Posterior cingulate gyrus (tissue), 11 donors: Measurements from ENCODE around the gene CENPL.
"Not testable (repeated sequence)": the region's sequence is repeated elsewhere in the genome, so short reads cannot be mapped to it uniquely, and the experiment has no call there.

ENCODE experiments used
- DNase-seq, 10 donors: peaks; one replicate each; pipeline versions ENCODE4 v3.0.0 to v3.0.0-alpha.2; 2020 to 2021; ENCODE audit warnings: mixed read lengths in 3 of 10
- intact Hi-C: fragments of 100-400 bp; cut with DNase I; formaldehyde crosslinking; loops from one replicate; pipeline ENCODE4 v1.15.1; 2023

Gene CENPL

DNA sequence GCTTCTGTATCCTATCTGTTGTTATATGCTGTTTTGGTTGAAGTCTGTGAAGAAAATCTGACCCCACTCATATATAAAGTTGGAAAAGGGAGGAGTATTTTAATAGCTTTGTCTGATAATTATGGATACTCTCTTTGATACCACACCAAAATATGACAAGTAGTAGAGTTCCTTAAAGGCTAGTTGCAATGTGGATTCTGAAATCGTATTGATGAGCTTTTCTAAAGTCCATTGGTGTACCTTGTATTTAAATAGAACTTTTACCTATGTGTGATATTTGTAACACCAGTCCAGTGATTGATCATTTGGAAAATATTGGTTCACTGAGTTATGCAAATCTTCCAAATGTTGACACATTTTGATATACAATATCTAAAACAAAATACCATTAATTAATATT lies 35.4 kb upstream of the CENPL start:
- intact Hi-C loops: no loop called here
- no peak for DNase-seq

DNA sequence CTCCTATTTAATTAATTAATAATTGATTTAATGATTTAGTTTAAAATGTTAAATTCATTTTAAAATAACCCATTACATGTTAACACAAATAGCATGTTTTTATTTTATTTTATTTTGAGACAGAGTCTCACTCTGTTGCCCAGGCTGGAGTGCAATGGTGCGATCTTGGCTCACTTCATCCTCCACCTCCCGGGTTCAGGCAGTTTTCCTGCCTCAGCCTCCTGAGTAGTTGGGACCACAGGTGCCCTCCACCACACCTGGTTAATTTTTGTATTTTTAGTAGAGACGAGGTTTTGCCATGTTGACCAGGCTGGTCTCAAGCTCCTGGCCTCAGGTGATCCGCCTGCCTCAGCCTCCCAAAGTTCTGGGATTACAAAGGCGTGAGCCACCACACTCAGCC lies 34.9 kb upstream of the CENPL start:
- DNase-seq: peak in 1 of 10 donors; percentile 48
- intact Hi-C loops: not testable (repeated sequence)

DNA sequence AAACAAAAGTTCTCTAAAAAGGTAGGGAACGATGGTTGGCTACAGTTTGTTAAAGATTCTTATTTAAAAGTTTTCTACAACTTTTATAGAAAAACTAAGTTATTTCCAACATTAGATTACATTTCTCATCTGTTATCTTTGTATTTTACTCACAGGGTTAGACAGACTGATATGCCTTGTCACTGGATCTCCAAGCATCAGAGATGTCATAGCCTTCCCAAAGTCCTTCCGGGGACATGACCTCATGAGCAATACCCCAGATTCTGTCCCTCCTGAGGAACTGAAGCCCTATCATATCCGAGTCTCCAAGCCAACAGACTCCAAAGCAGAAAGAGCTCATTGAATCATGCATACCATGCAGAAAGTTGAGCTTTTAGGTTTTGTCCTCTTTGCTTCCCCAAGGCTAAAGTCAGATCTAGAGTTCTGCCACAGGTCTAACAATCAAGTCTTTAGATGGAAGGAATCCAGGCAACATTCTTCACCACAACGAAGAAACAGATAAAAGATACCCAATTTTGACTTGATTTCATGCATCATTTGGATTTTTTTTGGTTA lies 32.8 kb upstream of the CENPL start:
- DNase-seq: no peak
- intact Hi-C loops: no loop called here

DNA sequence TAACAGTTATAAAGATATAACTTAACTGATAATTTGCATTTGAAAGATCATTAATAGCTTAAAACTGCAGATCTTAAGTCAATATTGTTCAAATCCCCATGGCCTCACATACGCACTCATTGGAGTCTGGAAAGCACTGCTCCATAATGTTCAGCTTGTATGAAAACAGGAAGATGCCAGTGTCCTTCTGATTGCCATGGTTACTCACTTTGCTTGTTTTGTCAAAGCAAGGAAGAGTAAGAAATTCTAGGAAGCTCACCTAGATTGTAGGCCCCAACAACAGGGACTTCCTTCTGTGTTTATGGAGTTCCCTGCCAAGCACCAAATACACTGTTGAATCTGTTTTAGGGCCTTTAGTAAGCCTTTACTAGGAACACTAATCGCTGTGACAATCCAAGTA lies 32.2 kb upstream of the CENPL start:
- intact Hi-C loops: no loop called here

DNA sequence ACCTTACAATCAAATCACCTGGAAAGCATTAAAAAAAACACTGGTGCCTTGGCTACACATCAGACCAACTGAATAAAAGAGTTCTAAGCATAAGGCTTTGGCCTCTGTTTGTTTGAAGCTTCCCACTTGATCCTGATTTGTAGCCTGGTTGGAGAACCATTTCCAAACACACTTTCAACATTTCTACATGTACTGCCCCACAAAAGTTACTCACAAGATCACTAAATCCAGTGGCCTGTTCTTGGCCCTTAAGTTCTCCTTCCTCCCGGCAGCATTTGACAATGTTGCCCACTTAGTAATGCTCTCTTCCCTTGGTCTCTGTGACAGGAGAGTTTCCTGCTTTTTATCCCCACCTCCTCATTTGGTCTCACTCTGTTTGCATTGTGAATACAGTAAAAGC lies 31.3 kb upstream of the CENPL start:
- DNase-seq: no peak
- intact Hi-C loops: no loop called here

More for the DNA sequence above, 32.2 kb upstream of the CENPL start:
- DNase-seq: no peak

DNA sequence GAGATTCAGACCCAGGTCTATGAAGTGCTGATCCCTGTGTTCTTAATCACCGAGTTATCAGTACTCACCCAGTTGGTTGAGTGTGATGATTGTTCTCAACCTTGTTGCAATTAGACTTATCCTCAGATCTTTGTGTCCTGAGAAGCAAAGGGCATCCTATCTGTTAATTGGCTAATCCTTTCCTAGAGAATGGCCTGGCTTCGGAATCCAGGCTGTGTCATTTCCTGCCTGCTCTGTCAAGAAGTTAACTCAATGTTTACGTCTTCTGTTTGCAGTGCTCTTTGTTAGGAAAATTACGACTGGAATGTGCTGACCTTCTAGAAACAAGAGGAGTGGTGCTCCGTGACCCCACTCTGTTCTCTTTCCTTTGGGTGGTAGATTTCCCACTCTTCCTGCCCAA lies 28.4 kb upstream of the CENPL start:
- intact Hi-C loops: no loop called here
- no peak for DNase-seq

DNA sequence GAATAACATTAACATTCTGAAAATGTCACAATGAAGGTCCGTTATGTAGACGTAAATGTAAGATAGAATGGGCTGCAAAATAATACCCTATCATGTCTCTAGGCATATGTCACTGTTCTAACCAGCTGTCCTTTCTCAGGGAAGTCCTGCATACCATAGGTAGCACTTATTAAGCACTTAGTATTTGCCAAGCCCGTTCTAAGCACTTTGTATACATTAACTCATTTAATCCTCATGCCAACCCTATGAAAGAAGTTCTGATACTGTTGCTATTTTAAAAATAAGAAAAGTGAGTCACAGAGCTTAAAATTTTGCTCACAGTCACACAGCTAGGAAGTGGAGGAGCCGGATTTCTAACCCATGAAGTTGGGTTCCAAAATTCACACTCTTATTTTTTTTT lies 27.4 kb upstream of the CENPL start:
- DNase-seq: no peak
- intact Hi-C loops: no loop called here

DNA sequence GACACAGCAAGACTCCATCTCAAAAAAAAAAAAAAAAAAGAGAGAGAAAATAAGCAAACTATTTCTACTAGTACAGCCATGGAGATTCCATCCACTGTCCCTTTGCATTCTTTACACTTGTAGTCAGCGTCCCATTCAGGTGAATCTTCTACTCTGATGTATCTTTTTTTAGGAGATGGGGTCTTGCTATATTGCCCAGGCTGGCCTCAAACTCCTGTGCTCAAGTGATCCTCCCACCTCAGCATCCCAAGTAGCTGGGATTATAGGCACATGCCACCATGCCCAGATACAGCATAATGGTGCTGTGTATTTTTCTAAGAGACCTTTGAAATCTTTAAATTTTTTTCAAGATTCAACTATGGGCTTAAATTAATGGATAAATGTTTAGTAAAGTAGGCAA lies 8.1 kb upstream of the CENPL start:
- no peak for DNase-seq
- intact Hi-C loops: no loop called here

DNA sequence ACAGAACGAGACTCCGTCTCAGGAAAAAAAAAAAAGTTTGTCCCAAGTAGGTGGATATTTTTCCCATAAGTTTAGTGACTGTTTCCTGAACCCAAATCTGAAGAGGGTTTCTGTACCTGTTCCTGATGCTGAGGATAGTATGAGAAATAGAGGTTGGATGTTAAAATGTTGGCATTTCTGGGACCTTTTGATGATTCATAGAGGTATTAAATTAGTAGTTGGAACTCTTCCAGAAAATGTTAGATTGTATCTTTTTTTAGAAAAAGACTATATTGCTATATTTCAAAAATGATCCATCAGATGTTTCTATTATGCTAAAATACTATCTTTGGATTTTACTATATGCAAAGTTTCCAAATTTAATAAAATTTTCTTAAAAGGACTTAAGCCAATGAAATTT lies 2.9 kb upstream of the CENPL start:
- intact Hi-C loops: loop anchor here (10.0 kb wide), 1 partner anchor 1003 kb away; no protein-coding TSS in a partner anchor
- no peak for DNase-seq

DNA sequence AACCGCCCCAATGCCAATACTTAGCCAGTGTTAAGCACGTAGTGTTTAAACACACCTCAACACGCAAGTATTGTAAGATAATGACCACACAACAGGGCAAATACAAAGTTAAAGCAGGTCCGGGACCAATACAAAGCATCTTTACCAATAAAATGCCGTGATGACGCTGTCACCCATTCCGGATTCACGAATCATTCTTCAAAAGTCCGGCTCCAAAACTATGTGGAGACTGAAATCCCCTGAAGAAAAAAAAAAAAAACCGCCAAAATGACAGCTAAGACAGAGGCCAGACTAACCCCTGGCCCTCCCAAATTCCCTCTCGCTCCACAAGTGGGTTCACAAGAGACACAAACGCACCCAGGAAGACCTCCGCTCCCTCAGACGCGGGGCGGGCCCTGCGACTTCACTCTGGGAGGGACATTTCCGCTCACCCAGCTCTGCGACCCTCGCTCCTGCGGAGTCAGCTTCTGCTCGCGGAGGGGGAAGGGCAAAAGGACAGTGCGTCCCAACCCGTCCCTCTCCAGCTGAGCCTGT lies 835 bp downstream of the CENPL start:
- intact Hi-C loops: loop anchor here (1.0 to 10.0 kb wide), 6 partner anchors 43 to 999 kb away; partner anchors contain the start of genes GAS5, KLHL20 and PRDX6
- no peak for DNase-seq

DNA sequence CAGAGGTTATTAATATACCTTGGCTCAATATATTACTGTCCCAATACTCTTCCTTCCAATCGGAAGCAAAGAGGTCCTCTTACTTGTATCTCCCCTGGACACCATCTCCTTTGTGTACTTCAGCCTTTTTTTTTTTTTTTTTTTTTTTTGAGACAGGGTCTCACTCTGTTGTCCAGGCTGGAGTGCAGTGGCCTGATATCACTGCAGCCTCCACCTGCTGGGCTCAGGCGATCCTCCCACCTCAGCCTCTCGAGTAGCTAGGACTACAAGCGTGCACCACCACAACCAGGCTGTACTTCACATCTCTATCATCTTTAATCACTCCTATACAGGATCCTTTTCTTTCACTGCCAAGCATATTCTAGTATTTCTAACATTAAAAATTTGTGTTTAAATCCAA lies 3.0 kb downstream of the CENPL start:
- no peak for DNase-seq
- intact Hi-C loops: loop anchor here (5.0 to 10.0 kb wide), 2 partner anchors 109 to 997 kb away; partner anchors contain the start of gene KLHL20

DNA sequence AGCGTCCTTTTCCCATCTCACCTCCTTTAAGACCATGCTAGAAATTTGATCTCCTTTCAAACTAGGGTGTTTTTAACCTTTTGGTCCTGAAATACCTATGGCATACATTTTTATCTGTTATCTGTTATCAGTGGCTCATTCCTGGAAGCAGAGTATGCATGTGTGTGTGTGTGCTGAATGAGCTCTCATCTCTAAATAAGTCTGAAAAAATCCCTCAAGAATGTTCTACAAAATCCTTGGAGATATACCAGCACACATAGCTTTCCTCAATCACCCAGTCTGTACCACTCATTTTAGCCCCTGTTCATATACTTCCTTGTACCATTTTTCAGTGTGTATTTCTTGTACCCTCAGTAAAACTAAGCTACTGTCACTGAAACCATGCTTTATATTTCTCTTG lies 6.2 kb downstream of the CENPL start:
- no peak for DNase-seq
- intact Hi-C loops: no loop called here

DNA sequence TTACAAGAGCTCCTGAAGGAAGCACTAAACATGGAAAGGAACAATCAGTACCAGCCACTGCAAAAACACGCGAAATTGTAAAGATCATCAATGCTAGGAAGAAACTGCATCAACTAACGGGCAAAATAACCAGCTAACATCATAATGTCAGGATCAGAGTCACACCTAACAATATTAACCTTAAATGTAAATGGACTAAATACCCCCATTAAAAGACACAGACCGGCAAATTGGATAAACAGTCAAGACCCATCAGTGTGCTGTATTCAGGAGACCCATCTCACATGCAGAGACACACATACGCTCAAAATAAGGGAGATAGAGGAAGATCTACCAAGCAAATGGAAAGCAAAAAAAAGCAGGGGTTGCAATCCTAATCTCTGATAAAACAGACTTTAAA lies 11.0 kb downstream of the CENPL start:
- DNase-seq, intact Hi-C loops: not testable (repeated sequence)

DNA sequence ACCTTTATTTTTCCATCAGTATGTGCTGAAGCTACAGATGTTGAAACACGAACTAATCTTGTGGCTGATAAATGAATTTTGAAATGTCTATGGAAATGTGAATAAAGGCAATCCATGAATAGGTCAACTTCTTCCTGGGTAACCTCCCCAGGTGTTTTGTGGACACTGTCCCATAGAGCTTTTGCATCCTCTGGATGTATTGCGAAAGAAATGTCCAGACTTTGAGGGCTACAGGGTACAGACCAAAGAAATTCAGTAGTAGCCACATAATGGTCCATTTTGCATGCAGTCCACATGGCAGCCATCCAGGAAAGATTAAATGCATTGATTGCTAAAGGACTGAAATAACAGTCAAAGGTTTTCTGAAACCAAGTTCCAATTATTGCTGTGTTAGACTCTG lies 21.7 kb downstream of the CENPL start:
- intact Hi-C loops: no loop called here
- DNase-seq: no peak

DNA sequence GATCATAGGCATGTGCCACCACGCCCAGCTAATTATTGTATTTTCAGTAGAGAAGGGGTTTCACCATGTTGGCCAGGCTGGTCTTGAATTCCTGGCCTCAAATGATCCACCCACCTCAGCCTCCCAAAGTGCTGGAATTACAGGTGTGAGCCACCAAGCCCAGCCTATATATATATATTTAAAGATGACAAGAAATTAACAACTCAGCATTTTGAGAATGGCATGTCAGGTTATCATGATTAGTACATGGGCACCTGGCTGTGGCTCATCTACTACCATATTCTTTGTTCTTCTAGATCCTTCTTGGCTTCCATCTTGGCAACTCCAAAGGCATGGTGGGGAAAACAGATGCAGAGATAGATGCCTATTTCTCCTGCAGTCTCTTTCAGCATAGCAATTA lies 24.7 kb downstream of the CENPL start:
- DNase-seq, intact Hi-C loops: not testable (repeated sequence)

DNA sequence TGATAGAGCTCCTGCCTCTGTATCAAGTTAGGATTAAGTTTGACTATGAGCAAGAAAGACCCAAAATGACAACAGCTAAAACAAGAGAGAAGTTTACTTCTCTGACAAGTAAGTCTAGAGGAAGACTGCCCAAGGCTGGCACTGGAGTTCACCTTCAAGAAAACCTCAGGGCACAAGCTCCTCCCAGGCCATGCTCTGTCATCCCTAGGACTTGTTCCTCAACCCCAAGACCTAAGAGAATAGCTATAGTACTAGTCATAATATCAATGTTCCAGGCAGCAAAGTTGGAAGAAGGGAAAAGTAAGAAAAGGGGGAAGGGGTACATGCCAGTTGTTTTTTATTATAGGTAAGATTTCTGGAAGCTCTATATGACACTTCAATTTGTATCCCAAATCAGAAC lies 26.6 kb downstream of the CENPL start:
- DNase-seq: no peak
- intact Hi-C loops: no loop called here

DNA sequence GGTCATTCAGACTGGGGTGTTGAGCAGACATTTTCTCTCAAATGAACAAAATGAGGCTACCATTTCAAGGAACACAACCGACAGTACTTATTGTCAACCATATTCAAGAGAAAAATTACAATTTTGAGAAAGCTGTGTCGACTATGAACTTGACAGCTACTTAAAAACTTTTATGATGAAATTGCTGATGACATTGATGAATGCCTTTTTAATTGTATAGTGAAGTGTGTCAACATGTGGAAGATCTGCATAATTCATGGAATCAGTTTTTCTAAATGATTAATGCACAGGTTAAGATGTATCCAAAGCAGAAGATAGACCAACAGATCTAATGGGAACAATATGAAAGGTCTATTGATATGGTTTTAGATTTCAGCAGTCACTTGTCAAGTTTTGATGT lies 34.8 kb downstream of the CENPL start:
- intact Hi-C loops: no loop called here
- no peak for DNase-seq

DNA sequence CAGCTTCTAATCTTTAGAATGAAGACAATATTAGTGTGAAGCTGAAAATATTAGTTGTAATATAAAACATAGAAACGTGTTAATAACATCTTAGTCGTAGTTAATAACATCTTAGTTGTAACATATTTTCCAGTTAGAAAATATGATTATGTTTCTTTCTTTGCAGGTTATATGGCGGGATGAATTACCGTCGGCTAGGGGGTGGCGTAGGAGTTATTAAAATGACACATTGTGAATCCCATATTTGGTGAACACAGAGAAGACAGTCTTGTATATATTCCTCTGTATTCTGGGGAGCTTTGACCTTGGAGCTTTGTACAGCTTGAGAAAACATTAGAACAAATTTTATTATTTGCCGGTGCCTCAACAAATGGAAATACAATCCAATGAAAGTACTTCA lies 39.7 kb downstream of the CENPL start:
- intact Hi-C loops: no loop called here
- no peak for DNase-seq

DNA sequence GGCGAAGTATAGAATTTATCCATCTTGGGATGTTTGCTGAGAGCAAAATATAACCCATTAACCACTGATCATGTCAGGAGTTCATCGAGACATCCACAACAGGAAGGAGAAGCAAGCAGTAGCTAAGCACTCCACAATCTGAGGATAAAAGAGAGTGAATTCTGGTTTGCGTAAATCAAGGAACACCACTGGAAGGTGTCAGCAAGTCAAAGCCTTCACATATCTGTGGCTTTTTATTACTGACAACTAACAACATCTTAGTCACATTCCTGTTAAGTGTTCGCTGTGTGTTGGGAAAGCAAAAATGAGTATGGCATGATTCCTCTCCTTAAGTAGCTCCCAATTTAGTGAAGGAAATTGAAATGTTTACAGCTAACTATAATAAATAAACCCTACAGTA lies 44.7 kb downstream of the CENPL start:
- intact Hi-C loops: no loop called here
- DNase-seq: no peak

DNA sequence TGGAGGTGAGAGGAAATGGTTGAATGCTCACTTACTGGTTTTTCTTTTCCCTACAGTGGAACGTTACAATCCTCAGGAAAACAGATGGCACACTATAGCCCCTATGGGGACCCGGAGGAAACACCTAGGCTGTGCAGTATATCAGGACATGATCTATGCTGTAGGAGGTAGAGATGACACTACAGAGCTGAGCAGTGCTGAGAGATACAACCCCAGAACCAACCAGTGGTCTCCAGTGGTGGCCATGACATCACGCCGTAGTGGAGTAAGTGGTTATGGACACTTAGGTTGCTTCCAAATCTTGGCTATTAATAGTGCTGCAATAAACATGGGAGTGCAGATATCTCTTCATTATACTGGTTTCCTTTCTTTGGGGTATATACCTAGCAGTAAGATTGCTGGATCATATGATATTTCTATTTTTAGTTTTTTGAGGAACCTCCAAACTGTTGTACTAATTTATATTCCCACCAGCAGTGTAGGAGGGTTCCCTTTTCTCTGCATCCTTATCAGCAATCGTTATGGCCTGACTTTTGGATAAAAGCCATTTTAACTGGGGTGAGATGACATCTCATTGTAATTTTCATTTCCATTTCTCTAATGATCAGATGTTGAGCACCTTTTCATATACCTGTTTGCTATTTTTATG lies 49.0 kb downstream of the CENPL start:
- DNase-seq: no peak
- intact Hi-C loops: no loop called here

DNA sequence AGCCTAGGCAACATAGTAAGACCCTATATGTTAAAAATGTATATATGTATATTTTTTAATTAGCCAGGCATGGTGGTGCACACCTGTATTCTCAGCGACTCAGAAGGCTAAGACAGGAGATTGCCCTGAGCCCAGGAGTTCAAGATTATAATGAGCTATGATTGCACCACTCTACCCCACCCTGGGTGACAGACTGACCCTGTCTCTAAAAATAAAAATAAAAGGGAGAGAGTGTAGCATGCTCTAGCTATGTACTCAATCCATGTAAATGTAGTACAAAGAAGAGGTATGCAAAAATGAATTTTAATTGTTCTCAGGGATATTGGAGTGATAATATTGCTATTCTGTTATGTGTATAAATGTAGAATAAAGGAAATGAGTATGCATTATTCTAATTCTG lies 53.1 kb downstream of the CENPL start:
- DNase-seq: no peak
- intact Hi-C loops: no loop called here

DNA sequence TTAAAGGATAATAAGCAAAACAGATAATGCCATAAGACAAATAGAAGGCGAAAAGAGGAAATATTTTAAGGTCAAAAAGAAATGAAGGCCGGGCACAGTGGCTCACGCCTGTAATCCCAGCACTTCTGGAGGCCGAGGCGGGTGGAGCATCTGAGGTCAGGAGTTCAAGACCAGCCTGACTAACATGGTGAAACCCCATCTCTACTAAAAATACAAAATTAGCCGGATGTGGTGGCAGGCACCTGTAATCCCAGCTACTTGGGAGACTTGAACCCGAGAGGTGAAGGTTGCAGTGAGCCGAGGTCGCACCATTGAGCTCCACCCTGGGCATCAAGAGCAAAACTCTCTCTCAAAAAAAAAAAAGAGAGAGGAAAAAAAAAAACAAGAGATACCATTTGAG lies 54.4 kb downstream of the CENPL start:
- intact Hi-C loops, DNase-seq: not testable (repeated sequence)
